Measurements from ENCODE around the gene TMEM72. TPM values are rescaled to one million over a fixed set of nuclear protein-coding genes. Genes with fewer than 3 reads are reported as not detected.
A peak's percentile ranks its signal among the peaks of the same experiment; 100 is the strongest.

Gene TMEM72
- total and polyA plus RNA-seq, 2 of the 13 experiments (the other 11 are each of a cell fraction or from before 2014, with no cell fraction given), result 0.04 TPM; not detected in 1

GRCh38 chr10:44960482-44961229, 49.5 kb downstream of the TMEM72 start:
- Histone ChIP-seq H3K79me2 (ENCODE audit: insufficient read depth, low read length) (peaks cover 63% of the 10 kb centered on the region), H3K27ac (ENCODE audit: extremely low read length, insufficient read depth, low read length) (peak overlapping the region; percentile 80), H3K4me2 (ENCODE audit: low read depth, low read length) (peak overlapping the region; percentile 95), H3K9ac (ENCODE audit: insufficient read depth, low read depth, low read length) (peak overlapping the region; percentile 80), H3K9me3 (ENCODE audit: low read length) (no peaks in the 10 kb centered on the region), H3K27me3 (ENCODE audit: control insufficient read depth in 1 of 2, insufficient read depth in 2 of 2, low read length in 2 of 2) (no peaks in the 10 kb centered on the region; a peak in 1 of 5 replicates), H2AFZ (ENCODE audit: low read length) (no peak overlapping the region), H4K20me1 (ENCODE audit: insufficient read depth, low read length) (peaks cover 4% of the 10 kb centered on the region; the same call in 1 of the 2 replicates), H3K4me1 (ENCODE audit: insufficient read depth, low read length) (peaks cover 74% of the 10 kb centered on the region), H3K4me3 (replicated peaks in 1 of 3; ENCODE audit: insufficient read depth in 1 of 3, low read depth in 2 of 3, low read length in 3 of 3) (peak overlapping the region; percentile 82 to 85 (median 84)), H3K36me3 (replicated peaks in 1 of 2; ENCODE audit: control insufficient read depth in 1 of 2, insufficient read depth in 2 of 2, low read length in 2 of 2) (peaks cover 0 to 6% of the 10 kb centered on the region in 2 experiments; a peak in 2 of 5 replicates)
- no TSS peak for BruUV-seq (replicated peaks)
- FAIRE-seq (no peak), ATAC-seq (peak; percentile 4; the same call in 2 of the 3 replicates), DNase-seq (ENCODE audit: low spot score) (peak; percentile 52)
- POLR2A ChIA-PET, result interaction anchor here (1.2 to 13.2 kb wide), 8 partner anchors 8 to 34 kb away, joined by 3 to 407 read pairs (median 36); partner anchors contain the start of gene DEPP1
- in situ Hi-C loops (cut with HindIII; ENCODE audit: extremely low pct_ligation_motif_present, low pct_unique_long_range_greater_than_20kb), result loop anchor here (25.0 kb wide), 1 partner anchor 1548 kb away; the partner anchor contains the start of gene HNRNPF
- CTCF ChIA-PET (ENCODE audit: low intra/inter-chr PET ratio, low total read pairs), result interaction anchor here (1.2 to 1.5 kb wide), 2 partner anchors 14 to 28 kb away, joined by 4 to 5 read pairs; no protein-coding TSS in a partner anchor
- 1% methylated on average over 7 of the region's 7 CpGs for WGBS (ENCODE audit: low lambda C conversion rate)
- intact Hi-C loops (cut with micrococcal nuclease; ENCODE audit: unreplicated experiment), result loop anchor here (2.0 kb wide), 1 partner anchor 14 kb away; no protein-coding TSS in a partner anchor
- TF ChIP-seq DR1 (CRISPR knock-in tag; IDR thresholded peaks at IDR 0.05) (no peak), ZNF747 (CRISPR knock-in tag; IDR thresholded peaks at IDR 0.05; ENCODE audit: borderline replicate concordance) (no peak), RFX3 (CRISPR knock-in tag; IDR thresholded peaks at IDR 0.05) (no peak), SPEN (CRISPR knock-in tag; IDR thresholded peaks at IDR 0.05; ENCODE audit: low read depth) (0 out of 2 replicates have a peak, but pooled peaks have one; percentile 9), KLF12 (CRISPR knock-in tag; IDR thresholded peaks at IDR 0.05; ENCODE audit: borderline replicate concordance) (0 out of 2 replicates have a peak, but pooled peaks have one; percentile 37), ZNF343 (CRISPR knock-in tag; IDR thresholded peaks at IDR 0.05) (no peak), ZNF780A (CRISPR knock-in tag; IDR thresholded peaks at IDR 0.05) (no peak), ZSCAN21 (CRISPR knock-in tag; IDR thresholded peaks at IDR 0.05; ENCODE audit: borderline replicate concordance) (no peak), ZNF800 (CRISPR knock-in tag; IDR thresholded peaks at IDR 0.05) (0 out of 2 replicates have a peak, but pooled peaks have one; percentile 36), U2AF1 (optimal IDR thresholded peaks at IDR 0.05; ENCODE audit: low read depth, low read length) (no peak), MEIS2 (CRISPR knock-in tag; IDR thresholded peaks at IDR 0.05) (0 out of 2 replicates have a peak, but pooled peaks have one; percentile 35), ZNF263 (CRISPR knock-in tag; IDR thresholded peaks at IDR 0.05) (0 out of 2 replicates have a peak, but pooled peaks have one; percentile 15), CBX5 (CRISPR knock-in tag; IDR thresholded peaks at IDR 0.05; ENCODE audit: borderline replicate concordance) (no peak), NCOA2 (CRISPR knock-in tag; IDR thresholded peaks at IDR 0.05) (no peak), NFE2L2 (IDR thresholded peaks at IDR 0.05; ENCODE audit: low read length) (no peak), ZNF441 (CRISPR knock-in tag; IDR thresholded peaks at IDR 0.05; ENCODE audit: borderline replicate concordance) (no peak)
- TF ChIP-seq, protein P1, sequence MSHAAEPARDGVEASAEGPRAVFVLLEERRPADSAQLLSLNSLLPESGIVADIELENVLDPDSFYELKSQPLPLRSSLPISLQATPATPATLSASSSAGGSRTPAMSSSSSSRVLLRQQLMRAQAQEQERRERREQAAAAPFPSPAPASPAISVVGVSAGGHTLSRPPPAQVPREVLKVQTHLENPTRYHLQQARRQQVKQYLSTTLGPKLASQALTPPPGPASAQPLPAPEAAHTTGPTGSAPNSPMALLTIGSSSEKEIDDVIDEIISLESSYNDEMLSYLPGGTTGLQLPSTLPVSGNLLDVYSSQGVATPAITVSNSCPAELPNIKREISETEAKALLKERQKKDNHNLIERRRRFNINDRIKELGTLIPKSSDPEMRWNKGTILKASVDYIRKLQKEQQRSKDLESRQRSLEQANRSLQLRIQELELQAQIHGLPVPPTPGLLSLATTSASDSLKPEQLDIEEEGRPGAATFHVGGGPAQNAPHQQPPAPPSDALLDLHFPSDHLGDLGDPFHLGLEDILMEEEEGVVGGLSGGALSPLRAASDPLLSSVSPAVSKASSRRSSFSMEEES (CRISPR knock-in tag; IDR thresholded peaks at IDR 0.05), result no peak
- TF ChIP-seq, protein P2, sequence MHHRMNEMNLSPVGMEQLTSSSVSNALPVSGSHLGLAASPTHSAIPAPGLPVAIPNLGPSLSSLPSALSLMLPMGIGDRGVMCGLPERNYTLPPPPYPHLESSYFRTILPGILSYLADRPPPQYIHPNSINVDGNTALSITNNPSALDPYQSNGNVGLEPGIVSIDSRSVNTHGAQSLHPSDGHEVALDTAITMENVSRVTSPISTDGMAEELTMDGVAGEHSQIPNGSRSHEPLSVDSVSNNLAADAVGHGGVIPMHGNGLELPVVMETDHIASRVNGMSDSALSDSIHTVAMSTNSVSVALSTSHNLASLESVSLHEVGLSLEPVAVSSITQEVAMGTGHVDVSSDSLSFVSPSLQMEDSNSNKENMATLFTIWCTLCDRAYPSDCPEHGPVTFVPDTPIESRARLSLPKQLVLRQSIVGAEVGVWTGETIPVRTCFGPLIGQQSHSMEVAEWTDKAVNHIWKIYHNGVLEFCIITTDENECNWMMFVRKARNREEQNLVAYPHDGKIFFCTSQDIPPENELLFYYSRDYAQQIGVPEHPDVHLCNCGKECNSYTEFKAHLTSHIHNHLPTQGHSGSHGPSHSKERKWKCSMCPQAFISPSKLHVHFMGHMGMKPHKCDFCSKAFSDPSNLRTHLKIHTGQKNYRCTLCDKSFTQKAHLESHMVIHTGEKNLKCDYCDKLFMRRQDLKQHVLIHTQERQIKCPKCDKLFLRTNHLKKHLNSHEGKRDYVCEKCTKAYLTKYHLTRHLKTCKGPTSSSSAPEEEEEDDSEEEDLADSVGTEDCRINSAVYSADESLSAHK (CRISPR knock-in tag; IDR thresholded peaks at IDR 0.05; ENCODE audit: borderline replicate concordance), result no peak
